Neural progenitor cell (in vitro differentiated cells): ENCODE results near the gene PCSK2.

ENCODE experiments used
- EZH2 ChIP-seq: fragments of 200-600 bp; sonication (generic); IDR thresholded peaks from 2 replicates; pipeline ENCODE4 v1.6.1; 2017; ENCODE audit warnings: antibody characterized with exemption, mild to moderate bottlenecking, moderate library complexity
- EZH2phosphoT487 ChIP-seq: fragments of 200-600 bp; sonication (generic); IDR thresholded peaks from 2 replicates; pipeline ENCODE4 v1.6.1; 2017; ENCODE audit warnings: antibody characterized with exemption
- TF ChIP-seq, protein P1 (sequence below): fragments of 200-600 bp; sonication (generic); IDR thresholded peaks from 2 replicates; pipeline ENCODE4 v1.5.1; 2017; ENCODE audit warnings: antibody characterized with exemption, mild to moderate bottlenecking

DNA sequence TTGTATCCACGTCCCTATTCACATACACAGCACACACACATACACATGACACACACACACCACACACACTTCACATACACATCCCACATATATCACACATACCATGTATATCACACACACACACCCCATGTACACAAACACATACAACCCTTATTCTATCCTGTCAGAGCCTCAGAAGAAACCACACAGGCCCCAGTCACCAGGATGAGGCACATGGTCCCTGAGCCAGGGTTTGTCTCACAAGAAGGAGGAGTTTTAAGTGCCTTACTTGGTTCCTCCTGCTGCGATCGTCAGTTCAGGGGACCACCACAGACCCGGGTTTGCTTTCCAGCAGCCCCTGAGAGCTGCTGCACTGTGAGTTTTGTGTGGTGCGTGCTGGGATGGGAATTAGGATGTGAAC is 280.7 kb downstream of the PCSK2 start:
- TF ChIP-seq, protein P1, sequence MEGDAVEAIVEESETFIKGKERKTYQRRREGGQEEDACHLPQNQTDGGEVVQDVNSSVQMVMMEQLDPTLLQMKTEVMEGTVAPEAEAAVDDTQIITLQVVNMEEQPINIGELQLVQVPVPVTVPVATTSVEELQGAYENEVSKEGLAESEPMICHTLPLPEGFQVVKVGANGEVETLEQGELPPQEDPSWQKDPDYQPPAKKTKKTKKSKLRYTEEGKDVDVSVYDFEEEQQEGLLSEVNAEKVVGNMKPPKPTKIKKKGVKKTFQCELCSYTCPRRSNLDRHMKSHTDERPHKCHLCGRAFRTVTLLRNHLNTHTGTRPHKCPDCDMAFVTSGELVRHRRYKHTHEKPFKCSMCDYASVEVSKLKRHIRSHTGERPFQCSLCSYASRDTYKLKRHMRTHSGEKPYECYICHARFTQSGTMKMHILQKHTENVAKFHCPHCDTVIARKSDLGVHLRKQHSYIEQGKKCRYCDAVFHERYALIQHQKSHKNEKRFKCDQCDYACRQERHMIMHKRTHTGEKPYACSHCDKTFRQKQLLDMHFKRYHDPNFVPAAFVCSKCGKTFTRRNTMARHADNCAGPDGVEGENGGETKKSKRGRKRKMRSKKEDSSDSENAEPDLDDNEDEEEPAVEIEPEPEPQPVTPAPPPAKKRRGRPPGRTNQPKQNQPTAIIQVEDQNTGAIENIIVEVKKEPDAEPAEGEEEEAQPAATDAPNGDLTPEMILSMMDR, result no peak
- TF ChIP-seq EZH2 (no peak), EZH2phosphoT487 (no peak)
